ENCODE measurements around the gene IL7R.
"Not testable (repeated sequence)": the region's sequence is repeated elsewhere in the genome, so short reads cannot be mapped to it uniquely, and the experiment has no call there.

The IL7R gene

DNA sequence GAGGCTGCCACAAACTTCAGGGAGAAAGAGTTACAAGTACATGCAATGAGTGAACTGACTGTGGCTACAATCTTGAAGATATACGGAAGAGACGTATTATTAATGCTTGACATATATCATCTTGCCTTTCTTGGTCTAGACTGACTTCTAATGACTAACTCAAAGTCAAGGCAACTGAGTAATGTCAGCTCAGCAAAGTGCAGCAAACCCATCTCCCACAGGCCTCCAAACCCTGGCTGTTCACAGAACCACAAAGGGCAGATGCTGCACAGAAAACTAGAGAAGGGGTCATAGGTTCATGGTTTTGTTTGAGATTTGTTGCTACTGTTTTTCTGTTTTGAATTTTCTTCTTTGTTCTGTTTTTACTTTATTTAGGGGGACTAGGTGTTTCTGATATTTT is 21.0 kb downstream of the IL7R start:
- DNase-seq, result peak; percentile 14

DNA sequence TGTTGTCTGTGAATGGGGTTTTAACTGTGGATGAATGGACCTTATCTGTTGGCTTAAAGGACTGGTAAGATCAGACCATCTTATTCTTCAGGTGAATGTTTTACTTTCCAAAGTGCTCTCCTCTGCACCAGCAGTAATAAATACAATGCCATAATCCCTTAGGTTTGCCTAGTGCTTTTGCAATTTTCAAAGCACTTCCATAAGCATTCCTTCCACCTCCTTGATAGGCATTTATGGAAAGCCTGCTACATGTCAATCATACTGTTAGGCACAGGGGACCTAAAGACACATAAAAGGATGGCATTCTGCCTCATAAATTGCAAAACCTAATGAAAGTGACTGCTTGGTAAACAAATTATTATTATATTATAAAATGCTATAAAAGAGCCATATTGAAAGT is 21.4 kb downstream of the IL7R start:
- no peak for DNase-seq

DNA sequence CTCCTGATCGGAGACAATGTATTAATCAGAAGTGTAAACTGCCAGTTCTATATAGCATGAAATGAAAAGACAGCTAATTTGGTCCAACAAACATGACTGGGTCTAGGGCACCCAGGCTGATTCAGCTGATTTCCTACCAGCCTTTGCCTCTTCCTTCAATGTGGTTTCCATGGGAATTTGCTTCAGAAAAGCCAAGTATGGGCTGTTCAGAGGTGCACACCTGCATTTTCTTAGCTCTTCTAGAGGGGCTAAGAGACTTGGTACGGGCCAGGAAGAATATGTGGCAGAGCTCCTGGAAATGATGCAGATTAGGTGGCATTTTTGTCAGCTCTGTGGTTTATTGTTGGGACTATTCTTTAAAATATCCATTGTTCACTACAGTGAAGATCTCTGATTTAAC is 22.4 kb downstream of the IL7R start:
- DNase-seq, result peak; percentile 8

DNA sequence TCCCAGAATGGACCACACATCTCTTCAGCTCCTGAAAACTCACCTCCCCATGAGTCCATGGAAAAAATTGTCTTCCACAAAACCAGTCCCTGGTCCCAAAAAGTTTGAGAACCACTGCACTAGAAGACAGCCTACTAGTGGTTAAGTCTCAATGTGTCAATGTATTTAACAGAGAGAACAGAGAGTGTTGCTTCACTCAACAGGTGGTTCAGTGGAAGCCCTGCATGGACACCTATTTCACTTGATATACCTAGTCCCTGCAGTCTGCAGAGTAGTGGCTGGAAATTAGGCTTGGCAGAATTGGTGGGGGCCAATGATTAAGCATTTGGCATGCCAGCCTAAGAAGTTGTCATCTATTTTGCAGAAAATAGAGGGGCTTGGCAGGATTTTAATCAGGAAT is 23.0 kb downstream of the IL7R start:
- peak; percentile 15 for DNase-seq

DNA sequence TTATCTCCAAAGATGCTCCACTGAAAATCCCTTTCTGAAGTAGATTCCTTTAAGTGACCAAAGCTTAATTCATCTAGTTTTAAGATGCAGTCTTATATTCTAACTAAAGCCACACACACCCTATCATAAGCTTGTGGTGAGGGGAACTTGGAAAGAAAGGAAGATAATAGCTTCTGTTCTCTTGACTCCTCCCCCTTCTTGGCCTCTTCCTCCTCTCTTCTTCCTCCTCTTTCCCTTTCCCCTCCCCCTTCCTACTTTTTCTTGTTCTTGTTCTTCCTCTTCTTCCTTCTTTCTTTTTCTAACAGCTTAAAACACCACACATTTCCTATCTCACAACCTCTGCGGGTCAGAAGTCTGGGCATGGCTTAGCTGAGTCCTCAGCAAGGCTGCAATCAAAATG is 23.5 kb downstream of the IL7R start:
- DNase-seq, result no peak

DNA sequence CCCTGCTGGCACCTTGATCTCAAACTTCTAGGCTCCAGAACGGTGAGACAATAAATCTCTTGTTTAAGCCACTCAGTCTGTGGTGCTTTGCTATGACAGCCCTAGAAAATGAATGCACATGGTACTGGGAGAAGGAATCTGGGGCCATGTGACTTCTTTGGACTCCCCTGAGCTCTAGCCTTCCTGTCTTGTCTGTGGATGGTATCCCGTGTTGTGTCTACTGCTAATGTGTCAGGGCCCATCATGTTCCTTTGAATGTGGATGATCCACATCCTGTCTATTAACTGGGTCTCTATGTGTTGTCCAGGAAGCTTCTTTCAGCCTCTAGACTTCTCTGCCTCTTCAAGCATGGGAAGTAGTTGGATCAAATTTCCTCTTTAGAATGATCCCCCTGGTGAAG is 25.1 kb downstream of the IL7R start:
- peak; percentile 27 for DNase-seq

DNA sequence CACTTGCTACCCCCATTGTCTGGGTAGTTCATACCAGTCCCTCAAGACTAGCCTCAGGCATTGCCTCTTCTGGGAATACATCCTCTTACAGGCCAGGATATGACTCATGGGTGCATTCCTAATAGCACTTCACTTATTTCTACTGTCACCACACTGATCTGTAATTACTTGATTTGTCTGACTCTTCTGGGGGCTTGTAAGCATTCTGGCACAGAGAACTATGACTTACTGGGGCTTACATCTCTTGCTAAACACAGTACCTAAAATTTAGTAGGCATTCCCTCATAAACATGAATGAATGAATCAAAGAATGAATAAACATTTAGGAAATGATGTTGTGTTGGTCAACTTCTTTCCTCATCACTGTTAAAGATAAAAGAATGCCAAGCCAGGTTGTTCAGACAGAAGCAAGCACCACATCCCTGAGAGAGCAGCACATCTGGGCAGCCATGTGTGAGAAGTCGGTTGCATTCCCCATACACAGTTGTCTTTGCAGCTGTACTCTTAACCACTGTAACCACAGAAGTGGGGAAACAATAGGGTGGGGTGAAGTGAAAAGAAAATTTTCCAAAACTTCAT is 27.6 kb downstream of the IL7R start:
- peak; percentile 37 for DNase-seq

DNA sequence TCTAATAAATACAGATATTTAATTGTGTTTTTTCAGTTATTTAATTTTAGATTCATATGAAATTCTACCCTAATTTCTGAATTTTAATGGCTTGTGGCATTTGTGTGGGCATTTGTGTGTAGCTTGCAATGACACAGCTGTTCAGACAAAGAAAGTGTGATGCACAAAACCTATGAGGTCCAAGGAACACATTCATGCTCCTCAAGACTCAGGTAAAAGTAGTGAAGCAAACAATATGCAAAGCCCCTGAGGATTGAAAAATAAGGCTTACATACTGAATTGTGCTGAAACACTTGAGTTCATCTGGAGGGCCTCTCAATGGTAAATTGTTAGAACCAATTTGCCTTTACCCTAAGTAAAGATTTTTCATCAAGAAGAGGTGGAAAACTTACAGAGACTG is 28.1 kb downstream of the IL7R start:
- DNase-seq, result no peak

DNA sequence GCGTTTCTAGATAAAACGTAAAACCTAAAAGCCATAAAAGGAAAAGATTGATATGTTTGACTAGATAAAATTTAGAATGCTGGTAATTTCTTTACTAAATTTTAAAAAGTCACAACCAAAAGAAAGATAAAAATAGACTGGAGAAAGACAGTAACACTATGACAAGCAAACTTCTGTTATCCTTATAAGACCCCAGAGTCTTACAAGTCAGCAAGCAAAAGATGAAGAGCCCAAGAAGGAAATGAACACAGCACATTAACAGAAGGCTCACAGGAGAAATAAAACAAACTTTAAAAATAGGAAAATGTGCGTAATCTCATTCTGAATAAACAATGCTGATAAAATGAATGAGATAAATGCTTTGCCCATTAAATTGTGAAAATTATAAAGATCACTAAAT is 29.7 kb downstream of the IL7R start:
- no peak for DNase-seq

DNA sequence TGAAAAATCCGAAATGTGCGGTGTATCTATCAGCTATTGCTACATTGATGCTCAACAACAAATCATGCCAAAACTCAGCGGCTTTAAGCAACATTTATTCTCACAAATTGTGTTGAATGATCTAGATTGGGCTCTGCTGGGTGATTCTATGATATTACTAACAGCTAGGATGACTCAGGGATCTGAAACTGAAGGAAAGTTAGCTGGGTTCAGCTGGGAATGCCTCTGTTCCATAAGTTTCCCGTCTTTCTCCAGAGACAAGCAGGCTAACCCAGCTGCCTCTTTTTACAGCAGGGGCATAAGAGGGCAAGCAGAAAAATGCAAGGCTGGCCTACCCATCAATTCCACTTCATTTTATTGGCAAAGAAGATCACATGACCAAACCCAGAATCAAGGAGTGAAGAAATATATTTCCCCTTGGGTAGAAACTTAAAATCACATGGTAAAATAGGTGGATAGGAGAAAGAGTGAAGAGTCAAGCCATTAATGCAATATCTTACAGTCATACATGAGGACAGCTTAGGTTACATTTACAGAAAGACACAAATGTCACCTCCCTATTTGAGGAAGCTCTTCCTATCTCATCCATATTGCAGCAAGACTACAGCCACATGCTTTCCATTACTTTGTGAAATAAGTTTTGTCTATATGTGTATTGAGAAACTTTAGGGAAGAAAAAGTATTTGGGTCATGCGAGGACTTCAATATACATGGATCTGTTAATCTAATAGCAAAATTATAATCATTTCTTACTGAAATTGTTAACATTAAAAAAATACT is 30.8 kb downstream of the IL7R start:
- no peak for DNase-seq

DNA sequence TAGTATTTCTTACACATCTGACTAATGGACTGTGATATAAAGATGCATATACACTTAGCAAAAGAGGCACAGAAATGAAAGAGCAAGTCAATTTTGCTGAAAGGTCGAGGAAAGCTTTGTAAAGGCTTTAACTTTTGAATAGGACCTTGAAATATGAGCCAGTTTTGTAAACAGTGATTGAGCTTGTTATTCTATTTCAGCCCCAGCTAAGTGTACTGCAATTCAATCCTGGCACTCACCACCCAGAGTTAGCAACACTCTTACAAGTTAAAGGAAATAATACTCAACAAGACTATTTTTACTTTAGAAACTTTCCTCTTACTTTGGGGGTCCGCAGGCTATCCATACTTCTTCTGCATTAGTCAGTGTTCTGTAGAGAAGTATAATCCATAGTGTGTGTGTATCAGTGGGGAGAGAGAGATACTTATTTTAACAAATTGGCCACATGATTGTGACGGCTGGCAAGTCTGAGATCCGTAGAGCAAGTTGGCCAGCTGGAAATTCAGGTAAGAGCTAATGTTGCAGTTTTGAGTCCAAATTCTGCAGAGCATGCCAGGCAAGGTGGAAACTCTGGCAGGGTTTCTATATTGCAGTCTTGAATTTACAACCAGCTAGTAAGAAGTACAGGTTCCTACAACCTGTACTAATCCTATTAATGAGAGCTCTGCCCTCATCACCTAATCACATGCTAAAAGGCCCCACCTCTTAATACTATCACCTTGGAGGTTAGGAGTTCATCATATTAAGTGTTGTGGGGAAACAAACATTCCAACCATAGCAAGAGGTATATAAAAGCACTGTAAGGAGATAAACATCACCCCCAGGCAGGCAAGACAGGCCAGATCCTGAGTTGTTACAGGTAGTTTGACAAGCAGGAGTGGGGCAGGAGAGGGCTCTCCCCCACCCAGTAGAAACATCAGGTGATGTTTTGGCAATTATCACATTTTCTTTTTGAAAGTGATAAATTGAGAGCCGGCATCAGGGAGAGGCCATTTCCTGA is 33.6 kb downstream of the IL7R start:
- DNase-seq, result no peak

DNA sequence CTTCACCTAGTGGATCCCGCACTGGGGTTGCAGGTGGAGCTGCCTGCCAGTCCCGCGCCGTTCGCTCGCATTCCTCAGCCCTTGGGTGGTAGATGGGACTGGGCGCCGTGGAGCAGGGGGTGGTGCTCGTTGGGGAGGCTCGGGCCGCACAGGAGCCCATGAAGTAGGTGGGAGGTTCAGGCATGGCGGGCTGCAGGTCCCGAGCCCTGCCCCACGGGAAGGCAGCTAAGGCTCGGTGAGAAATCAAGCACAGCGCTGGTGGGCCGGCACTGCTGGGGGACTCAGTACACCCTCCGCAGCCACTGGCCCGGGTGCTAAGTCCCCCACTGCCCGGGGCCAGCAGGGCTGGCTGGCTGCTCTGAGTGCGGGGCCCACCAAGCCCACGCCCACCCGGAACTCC is 36.1 kb downstream of the IL7R start:
- DNase-seq, result not testable (repeated sequence)

DNA sequence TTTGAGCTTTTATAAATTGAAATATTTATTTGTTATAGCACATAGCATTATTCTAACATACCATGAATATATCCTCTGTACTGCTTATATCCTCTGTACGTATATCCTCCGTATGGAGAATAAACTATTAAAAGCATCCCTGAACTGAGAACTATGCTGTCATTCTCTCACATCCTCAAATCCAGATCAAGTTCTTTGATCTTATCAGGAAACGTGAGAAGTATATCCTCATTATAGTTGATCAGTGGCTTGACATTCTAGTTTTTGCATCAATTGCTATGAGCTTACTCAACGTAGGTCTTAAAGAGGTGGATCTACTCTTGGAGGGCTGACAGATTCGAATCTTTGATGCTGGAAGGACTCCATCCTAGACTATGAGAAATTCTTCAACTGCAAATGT is 37.4 kb downstream of the IL7R start:
- DNase-seq, result no peak

DNA sequence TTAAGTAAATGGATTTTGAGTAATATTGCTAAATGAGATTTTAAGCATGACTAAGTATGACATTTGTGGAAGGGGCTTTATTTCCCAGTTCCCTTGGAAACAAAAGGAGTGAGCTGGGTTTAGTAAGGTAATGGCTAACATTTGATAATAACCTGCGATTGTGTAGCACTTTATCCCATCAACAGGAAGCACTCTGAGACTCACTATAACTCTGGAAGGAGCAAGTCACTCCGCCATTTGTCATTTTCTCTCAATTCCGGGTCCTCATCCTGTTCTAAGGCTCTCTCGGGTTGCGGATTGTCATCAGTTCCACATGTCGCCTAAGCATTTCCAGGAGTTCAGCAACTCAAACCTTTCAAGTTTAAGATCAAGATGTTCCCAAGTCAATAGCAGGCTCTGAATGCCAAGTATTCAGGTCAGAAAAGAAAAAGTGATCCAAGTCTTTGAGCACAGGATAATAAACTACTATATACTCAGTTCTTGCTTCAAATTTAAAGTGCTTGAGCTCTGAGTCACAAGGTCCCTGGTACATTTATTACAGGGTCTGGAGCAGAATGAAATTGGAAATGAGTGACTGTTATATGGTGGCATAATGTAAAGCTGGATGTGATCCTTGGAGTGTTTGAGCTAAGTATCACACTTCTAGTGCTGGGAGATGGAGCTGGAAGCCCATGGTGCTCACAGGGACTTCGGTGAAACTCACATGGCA is 42.4 kb downstream of the IL7R start:
- DNase-seq, result no peak

DNA sequence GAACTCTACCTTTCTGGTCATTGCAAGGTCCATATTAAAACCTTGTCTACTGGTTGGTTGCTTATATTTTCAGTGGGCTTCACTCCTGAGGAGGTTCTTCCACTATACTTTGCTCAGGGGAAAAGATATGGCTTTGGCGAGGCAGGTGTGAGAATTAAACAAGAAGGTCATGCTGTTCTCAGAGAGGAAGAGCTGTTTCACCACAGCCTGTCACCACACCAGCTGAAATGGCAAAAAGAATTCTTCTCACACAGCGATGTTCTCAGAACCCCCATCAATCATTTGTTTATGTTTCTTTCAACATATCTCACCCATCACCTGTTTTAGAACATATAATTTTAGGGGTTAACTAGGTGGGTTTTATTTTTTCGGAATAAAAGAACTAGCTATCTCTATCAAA is 43.1 kb downstream of the IL7R start:
- no peak for DNase-seq

DNA sequence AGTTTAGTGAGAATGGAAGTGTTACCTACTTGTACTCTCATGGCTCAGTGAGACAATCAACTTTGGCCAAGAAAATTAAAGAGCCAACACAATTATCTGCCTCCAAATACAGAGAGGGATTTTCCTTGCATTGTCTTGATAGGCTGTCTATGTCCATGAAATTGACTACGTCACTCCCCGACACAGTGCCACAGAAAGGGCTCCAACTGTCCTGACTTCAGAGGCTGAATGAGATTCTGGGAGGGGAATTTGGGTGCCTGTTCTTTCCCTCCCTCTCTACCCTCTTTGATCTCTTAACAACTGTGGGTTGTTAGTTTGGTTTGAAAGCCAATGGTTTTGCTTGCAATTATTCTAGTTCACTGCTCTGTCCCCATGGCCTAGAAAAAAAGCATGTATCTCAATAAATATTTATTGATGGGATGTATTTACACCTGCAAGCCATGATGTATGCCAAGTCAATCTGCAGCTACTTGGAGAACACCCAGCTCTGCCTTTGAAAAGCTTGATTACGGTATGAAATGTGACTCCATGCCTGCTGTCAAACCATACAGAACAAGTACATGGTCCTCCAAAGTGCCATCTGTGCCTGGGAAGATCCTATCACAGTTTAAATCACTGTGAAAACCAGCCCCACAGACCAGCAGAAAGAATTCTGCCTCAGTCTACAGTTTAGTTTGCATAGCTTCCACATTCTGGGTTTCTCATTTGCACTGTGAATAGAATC is 44.4 kb downstream of the IL7R start:
- DNase-seq, result no peak

DNA sequence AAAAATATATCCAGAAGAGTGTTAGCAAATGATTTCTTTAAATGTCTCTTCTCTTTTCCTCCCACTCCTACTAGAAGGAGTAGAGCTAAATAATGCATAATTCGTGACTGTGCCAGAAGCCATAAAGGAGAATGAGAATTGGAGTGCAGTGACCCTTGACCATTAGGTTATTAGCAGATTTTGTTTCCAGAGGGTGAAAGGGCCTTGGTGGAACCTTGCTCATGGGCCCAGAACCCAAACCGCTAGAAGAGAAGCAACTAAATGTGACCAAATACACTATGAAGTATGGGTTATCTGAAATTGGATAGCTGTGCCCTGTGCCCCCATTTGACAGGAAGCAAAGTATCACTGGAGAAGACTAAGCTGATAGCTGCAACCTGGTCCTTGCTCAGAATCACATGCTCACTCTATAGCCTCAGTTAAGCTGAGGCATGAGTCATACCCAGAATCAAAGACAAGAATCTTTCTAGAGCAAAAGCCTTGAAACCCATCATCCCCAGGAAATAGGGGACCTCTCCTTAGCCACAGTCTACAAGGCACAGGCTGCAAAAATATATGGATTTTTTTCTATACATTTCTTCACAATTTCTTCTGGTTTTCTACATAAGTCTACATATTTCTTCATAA is 45.5 kb downstream of the IL7R start:
- DNase-seq, result peak; percentile 26

DNA sequence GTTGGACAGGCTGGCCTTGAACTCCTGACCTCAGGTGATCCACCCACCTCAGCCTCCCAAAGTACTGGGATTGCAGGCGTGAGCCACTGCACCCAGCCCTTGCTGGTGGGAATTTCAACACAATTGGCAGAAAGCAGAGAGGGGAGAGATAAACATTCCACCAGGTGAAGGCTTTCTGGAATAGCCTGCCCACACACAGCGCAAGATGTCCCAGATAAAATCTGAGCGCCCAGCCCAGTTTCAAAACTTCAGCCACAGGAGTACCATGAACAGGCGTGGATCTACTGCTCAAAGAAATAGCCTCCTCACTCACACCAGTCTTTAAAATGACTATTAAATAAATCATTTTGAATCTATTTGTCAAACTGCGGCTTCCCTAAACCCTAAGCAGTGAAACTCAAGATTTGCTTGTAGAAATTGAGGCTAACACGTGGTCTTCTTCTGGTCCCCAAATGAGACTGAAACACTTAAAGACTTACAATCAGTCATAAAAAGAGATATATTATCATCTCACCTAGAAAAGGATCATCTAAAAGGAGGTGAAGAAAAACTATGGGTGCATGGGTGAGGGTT is 47.0 kb downstream of the IL7R start:
- DNase-seq, result no peak

DNA sequence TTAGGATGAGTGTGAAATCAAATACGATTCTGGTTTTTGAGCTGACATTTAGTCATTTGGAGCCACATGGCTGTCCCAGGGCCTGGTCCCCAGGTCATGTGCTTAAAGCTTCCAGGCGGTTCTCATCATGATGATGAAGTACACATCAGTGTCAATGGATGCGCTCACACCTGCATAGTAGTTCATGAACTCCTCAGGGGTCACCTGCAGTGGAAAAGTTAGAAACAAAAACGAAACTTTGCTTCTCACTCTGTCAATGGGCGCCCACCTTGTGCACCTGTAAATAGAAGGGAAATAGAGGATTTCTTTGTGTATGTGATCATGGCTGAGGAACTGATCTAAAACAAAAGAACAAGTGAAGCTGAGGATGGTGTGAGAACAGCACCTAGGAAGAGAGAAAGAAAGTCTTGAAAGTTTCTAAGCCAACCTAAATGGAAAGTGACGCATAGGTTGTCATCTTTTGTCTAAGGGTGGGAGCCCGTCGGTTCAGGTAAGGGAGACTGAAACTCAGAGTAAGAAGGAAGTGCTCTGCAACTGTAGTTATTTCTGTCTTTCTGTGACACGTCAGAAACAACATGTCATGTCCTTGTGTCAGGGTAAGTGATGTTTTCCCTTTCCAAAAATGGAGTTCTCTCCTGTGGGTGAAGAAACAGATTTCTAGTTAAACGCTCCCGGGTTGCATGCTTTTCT is 47.9 kb downstream of the IL7R start:
- peak; percentile 19 for DNase-seq

DNA sequence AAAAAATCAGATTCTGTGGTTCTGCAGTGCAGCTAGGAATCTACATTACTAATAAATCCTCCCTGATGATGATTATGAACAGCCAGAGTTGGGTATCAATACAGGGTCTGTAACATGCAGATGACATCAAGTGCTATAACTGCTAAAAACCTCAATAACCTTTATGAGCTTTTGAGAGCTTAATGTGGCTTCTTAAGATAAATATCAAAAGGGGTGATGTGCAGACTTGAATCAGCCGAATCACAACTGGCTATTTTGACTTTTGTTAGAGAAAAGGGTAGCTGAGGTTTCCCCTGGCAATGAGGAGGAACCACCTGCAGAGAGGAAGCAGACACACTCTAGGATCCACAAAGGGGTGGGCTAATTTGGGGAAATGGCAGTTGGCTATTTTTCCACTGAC is 51.5 kb downstream of the IL7R start:
- DNase-seq, result no peak

DNA sequence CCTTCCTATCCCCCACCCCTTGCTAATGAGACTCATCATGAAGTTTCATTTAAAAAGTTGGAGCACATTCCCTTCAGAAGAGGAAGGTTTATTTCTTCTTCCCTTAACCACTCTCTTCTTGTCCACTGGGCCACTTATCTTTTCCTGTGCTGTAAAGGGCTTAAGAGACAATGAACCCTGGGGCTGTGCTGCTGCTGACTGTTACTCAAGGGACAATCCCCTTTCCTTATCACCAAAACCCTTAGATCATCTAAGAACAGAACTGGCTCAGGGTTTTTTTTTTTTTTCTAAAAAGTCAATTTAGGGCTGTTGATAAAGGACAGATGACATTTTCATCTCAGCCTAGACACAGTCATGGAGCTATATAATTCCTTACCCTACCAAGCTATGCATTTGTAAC is 52.1 kb downstream of the IL7R start:
- DNase-seq, result no peak
